Suppressor macrophage treated with lipopolysaccharide for 4 hours (primary cell): ENCODE data around the gene KCNIP1.
A peak's percentile ranks its signal among the peaks of the same experiment; 100 is the strongest.

ENCODE experiments used
- DNase-seq: peaks from one replicate; pipeline ENCODE4 v3.0.0-alpha.2; 2020

KCNIP1 gene

DNA sequence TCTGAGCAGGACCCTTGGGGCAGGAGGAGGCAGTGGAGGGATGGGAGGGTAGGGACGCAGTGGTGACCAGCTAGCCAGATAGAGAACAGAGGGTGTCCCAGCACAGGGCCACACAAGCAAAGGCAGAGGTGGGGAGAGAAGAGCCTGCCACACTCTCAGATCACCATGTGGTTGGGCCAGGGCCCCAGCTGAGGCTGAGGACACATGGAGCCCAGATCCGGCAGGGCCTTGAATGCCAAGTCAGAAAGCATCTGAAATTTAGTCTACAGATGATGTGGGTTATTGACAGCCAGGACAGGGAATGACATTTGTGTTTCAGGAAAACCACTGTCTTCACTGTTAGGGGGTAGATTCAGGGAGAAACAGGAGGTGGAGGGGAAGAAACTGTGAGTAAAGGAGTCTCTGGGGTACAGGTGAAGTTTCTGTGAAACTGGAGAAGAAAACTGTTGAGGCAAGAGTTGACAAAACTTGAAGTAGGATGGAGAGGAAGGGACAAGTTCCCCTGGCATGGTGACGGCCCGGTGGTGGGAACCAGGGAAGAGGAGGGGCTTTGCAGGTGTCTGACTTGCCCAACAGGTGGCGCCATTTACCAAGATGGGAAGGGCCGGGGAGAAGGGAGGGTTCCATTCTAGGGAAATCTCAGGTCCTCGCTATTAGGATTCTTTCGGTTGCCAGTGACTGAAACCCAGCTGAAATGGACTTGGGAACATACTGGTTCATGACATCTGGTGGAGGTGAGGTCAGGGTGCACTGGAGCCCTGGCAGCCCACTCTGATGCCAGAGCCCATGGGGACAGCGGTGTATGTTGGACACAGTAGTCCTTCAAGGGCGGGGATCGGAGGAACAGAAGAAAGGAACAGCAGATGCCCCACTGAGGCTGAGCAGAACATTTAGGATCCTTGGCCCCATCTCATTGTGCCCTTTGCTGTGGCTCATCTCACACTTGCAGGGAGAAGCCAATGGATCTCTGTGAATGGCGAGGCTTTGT, 100.1 kb downstream of the KCNIP1 start:
- DNase-seq = peak; percentile 76

DNA sequence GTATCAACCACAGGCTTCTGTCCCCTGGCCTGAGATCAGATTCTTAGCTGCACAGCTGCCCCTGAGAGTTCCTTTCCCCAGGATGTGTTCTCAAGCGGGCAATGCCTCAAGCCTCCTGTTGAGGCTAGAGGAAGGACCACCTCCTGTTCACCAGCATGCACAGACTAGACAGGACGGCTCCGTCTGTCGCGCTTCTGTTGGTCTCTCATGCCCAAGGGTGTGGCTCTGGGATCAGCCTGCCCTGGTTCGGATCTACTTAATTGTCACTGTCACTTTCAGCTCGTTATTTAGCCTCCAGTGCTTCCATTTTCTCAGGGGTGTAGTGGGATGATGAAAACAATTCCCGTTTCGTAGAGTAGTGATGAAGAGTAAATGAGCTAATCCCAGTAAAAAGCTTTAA, 103.1 kb downstream of the KCNIP1 start:
- no peak for DNase-seq

DNA sequence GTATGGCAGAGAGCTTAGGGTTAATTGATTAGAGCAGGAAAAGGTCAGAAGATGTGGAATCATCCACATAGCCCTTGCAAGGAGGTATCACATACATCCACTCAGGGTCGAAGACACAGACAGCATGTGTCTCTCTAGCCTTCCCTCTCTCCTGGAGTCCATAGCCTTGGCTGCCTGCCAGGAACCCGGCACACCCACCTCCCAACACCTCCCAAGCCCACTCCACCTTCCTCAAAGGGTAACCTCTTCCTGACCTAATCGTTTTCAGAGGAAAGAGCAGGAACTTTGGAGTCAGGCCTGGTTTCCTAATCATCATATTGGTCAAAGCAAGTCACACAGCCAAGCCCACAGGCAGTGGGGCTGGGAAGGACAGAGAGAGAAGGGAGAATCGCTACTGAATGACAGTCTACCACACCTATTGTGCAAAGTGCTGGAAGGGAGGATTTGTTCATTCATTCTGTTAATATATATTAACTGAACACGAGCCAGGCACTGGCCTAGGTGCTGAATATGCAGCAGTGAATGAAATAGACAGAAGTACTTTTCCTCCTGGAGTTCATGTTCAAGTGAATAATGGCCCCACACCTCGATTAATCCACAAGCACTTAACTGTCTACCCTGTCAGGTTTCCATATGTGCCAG, 107.8 kb downstream of the KCNIP1 start:
- DNase-seq = no peak

DNA sequence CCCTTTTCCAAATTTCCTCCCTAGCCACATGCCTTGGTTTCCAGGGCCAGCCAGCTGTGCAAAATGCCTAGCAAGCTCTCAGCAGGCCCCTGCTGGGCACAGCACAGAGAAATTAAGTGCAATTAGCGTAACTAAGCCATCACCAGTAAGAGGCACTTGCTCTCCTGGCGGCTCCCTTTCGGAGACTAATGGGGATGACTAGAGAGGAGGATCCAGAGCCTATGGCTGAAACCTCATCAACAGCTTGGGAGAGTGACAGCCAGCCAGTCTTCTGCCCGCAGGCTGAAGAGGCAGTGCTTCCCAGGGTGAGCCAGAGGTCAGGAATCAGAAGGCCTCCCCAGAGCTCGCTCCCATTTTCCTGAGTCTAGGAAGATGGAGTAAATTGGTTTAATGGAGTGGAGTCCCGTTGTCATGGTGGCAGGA, 108.4 kb downstream of the KCNIP1 start:
- no peak for DNase-seq

DNA sequence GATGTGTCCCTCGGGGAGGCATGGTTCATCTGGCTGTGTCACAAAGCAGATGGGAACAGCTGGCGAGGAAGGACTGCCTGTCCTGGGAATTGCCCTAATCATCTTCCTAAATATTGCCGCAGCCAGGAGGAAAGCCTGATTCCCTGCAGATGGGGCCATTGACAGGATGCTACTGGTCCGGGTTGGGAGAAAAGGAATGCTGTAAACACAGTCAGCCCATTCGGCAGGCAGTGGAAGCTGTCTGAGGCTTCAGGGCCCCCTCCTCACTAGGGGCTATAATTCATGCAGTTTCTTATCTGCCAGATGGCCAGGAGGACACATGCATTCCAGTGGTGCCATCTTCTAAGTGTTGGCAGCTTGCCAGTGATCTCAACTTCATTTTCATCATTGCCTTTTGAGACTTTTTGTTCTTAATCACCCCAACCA, 110.3 kb downstream of the KCNIP1 start:
- no peak for DNase-seq

DNA sequence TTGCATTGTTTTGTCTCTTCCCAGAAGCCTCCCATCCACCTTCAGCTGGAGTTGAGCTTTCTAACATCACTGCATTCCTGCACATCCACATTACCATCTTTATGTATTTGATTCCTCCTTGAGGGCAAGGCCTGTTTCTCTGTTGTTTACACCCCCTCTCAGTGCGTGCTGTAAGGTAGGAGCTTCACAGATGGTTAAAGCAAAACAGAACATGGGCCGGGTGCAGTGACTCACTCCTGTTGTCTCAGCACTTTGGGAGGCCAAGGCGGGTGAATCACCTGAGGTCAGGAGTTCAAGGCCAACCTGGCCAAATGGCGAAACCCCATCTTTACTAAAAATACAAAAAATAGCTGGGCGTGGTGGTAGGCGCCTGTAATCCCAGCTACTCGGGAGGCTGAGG, 110.9 kb downstream of the KCNIP1 start:
- DNase-seq = no peak

DNA sequence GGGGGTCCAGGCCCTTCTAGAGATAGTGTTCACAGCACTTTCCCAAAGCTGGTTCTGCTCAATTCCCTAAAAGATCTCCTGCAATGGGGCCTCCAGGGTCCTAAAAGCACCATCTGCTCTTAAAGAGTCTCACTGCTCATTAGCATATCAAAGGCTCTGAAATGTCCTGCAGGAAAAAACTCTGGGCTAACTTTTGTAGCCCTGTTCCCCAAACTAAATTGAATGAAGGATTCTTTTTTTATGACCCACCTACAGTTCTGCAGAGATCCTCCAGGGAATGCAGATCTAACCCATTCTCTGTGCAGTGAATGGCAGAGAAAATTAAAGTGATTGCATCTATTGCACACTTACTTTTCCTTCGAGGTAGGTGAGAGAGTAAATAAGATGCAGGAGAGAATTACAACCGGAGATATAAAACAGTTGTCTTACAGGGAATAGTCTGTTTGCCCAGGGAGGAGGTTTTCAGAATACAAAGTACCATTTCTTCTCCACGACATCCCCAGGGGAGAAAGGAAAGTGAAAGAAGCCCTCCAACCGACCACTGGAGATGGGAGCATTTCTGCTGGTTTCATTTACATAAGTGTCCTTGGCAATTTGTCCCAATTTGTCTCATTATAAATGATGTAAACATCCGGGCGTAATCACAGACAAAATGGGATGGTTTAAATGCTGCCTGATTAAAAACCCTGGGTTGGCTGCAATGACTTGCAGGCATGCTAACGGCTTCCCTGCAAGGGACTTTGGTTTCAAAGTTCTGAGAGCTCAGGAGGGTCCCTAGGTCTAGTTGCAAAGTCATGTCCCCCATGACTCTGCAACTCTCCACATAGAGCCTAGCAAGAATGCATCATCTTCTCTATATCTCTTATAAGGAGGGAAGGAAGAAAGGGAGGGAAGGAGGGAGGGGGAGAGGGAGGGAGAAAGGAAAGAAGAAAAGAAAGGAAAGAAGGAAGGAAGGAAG, 114.0 kb downstream of the KCNIP1 start:
- DNase-seq = peak; percentile 55

DNA sequence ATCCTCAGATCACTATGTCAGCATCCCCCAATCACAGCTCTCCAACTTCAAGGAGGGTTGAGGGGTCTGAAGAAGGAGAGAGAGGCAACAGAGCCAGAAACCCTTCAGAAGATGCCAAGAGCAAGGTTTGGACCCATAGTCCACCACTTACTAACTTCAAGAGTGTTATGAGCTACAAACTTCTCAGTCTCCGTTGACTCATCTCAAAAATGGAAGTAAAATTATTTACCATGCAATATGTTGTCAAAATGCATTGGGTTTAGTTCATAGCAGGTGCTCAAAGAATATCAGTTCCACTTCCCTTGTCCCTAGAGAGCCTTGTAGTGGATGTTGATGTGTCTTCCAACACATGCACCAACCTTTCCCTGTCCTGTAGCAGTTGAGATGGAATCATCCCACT, 116.0 kb downstream of the KCNIP1 start:
- DNase-seq = peak; percentile 33

DNA sequence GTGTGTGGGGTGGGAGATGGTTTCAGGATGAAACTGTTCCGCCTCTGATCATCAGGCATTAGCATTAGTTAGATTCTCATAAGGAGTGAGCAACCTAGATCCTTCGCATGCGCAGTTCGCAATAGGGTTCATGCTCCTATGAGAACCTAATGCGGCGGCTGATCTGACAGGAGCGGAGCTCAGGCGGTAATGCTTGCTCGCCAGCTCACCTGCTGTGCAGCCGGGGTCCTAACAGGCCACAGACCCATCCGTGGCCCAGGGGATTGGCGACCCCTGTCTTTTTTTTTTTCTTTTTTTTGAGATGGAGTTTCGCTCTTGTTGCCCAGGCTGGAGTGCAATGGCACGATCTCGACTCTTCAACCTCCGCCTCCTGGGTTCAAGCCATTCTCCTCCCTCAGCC, 119.1 kb downstream of the KCNIP1 start:
- no peak for DNase-seq

DNA sequence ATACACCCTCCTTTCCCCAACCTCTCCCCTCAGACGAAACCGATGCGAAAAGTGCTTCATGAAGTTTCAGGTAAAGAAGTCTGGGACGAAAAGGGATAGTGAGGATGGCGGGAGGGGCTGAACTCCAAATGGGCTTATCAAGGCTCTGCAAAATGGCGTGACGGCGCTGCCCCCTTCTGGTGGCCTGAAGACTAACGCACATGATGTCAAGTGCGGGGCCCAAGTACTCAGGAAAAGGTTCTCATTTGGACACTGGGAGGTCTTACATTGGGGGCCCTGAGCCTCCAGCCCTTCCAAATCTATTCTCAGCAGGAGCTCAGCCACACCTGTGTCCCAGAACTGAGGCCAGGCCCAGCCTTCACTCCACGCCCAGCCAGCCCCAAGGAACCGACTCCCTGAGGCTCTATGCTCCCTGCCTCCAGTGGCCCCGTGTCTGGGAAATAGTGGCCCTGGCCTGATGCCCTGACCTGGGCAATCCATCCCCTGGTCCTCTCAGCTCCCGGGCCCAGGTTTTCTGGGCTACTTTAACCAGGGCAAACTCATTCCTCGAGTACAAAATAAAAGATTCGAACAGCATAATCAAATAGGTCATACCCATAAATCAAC, 119.9 kb downstream of the KCNIP1 start:
- DNase-seq = peak; percentile 74

DNA sequence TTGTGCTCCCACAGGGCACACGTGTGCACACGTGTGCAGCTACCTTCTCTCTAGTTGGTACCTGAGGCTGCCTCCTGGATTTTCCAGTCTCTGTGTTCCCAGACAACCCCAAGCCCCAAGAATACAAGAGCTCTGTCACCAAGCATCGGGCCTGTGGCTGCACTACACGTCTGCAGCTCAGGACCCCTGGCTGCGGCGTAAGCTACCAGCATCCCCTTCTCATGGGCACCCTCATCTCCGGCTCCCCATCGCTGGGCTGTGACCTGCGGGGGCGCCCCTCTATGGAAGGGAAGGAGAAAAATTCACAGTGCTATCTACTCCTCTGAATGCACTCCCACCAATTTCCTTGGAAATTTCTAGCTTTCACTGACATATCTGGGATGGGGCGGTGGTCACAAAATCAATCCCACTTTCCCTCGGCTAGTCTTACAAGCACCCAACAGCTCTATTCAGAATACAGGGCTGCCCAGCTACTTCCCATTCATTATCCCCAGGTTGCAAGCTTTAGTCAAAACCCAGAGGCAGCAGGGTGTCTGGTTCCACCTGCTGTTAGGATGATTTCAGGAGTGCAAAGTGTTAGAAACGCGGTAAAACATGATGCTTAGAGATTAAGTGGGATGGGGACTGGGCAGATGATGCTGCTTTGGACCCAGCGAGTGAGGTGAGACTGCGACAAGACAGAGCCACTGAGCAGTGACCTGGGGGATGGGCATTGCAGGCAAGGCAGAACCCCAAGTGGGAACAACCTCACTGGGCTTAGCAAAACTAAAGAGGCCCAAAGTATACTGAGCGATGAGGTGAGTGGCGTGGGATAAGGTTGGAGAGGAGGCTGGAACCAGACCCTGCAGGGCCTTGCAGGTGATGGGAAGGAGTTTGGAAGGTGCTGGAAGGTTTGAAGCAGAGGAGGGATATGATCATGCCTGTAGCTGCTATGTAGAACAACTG, 121.7 kb downstream of the KCNIP1 start:
- no peak for DNase-seq

DNA sequence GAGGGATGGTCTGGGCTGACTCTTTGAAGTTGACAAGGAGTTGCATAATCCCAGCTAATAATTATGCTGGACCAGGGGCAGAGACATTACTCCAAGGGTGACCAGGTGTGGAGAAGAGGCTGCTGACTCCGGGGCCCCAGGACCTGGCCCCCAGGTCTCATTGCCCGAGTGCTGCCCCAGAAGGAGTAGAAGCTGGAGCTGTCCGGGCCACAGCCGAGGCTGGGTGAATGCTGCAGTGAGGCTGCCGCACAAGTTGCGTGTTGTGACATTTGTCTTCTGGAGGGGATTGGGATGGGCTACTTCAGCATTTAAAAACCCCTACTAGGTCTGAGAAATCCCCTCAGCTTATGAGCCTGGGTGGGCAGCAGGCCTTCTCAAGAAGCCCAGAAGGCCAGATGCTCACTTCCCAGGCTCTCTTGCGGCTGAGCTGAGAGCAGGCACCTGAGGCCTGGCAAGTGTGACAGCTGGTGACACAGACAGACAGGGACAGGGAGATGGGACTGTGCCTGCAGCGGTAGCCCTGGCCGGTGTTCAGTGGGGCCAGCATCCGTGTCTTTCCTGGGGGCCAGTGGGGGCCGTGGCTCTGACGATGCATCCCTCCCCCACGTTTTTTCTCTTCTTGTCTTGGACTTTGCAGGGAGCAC, 122.8 kb downstream of the KCNIP1 start:
- no peak for DNase-seq

DNA sequence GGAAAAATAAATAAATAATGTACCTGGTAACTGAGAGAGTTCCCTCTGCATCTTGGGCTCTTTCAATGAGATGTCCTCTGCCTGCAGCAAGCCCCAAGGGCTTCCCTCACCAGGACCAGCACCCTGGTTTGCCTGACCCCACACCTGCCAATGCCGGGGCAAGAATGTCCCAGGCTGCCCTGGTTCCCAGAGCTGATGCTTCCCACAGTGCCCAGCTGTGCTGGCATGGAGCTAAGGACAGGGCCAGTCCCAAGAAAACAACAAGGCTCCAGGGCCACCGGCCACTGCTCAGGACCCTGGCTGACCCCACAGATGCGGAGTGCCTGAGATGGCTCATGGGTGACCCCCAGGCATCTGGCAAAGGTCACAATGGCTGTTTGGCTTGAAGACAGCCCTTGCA, 123.5 kb downstream of the KCNIP1 start:
- DNase-seq = no peak

DNA sequence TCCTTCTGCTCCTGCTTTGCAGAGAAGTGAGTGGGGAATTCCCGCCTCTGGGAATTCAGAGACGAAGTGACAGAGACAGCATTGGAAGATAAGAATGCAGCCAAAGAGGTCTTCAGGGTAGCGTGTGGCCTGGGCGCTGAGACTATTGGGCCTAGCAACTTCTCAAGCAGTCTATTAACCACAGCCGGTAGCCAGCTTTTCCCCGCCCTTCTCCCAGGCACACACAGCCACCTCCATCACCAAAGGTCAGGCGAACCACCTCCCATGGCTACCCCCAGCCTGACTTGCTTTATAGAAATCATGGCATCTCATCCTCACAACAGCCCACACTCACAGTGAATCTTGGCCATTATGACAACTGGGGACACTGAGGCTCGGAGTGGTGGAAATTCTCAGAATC, 124.2 kb downstream of the KCNIP1 start:
- DNase-seq = no peak

DNA sequence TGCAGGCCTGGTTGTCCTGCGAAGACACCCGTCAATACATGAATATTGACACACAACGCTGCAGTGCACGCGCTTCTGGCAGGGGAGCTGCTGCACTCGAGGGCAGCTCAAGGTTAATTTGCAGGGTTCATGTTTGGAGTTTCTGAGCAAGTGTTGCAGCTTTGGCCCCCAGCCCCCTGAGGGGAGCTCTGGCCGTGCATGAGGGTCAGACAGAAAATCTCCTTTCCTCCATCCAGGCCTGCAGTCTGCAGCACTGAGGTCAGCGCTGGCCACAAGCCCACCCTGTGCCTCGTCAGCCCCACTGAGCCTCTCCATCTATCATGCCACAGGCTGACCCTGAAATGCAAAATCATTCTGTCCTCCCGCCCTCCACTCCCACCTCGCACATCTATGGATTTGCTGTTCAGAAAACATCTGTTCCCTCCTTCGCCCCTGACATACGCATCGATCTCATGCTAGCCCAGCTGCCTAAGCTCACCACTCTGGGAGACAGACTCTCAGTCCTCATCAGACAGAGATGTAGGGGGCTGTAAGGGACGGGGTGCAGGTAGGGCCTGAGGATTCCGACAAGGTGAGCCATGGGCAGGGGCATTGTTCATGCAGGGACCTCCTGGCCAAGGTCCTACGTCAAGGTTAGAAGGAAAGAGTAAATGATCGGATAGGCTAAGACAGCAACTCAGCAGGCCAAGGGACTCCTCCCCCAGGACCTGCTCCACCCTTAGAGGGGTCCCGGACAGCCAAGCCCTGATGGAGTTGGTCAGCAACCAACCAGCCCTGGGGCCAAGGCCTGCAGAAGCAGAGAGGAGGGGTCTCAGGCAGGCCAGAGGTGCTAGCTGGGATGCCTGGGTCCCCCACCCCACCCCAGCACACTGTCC, 125.1 kb downstream of the KCNIP1 start:
- DNase-seq = no peak

DNA sequence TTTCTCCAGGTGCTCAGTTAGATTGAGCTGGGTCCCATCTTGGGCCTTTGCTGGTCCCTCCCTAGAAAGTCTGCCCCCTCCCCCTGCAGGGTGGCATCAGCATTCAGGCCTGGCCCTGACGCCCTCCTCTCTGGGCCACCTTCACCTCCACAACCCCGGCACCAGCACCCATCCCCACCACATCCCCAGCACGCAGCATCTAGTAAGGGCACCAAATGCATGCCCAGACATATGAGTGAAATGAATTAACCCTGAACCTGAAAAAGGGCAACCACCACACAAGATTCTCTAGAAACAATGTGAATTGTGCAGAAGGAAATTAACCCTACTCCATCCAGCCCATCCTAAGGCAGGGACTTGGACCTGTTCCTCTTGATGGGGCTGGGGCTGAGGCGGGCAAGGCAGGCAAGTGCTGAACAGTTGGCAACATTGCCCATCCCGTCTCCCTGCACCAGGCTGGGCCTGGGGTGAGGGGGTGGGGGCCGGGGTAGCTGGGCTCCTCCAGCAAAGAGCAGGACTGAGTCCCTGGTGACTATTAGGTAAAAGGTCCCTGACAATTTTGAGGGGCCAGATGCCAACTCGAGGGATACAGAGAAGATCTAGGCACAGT, 125.9 kb downstream of the KCNIP1 start:
- DNase-seq = no peak

DNA sequence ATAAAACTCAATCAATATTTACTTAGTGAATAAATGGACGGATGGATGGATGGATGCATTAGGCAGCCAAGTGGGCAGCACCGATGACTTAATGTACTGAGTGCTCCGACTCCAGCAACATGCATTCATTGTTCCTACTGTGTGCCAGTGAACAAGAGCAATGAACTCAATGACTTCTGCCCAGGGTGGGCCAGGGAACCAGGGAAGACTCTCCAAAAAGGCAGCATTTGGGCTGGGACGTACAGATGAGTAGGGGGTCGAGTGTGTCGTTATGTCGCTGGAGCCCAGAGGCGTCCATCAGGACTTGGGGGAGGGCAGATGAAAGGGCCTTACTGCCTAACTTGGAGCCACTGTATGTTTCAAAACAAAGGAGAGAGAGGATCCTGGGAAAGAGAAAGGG, 126.4 kb downstream of the KCNIP1 start:
- no peak for DNase-seq

DNA sequence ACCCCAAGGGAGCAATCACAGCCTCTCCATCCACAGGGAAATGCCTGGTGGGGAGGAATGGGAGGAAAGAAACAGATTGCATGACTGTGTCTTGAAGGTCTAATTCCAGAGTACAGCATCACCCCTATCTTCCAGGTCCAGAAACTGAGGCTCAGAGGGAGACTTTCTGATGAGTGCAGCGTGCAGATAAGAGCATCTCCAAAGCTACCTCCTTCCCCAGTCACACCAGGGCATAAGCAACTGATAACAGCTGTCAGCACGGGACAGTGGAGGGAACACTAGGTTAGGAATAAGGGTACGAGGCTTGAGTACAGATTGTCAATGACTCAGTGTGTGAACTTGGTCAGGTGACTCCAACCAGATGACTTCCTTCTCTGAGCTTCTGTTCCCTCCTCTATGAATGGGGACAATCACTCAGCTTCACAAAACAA, 126.9 kb downstream of the KCNIP1 start:
- peak; percentile 63 for DNase-seq

DNA sequence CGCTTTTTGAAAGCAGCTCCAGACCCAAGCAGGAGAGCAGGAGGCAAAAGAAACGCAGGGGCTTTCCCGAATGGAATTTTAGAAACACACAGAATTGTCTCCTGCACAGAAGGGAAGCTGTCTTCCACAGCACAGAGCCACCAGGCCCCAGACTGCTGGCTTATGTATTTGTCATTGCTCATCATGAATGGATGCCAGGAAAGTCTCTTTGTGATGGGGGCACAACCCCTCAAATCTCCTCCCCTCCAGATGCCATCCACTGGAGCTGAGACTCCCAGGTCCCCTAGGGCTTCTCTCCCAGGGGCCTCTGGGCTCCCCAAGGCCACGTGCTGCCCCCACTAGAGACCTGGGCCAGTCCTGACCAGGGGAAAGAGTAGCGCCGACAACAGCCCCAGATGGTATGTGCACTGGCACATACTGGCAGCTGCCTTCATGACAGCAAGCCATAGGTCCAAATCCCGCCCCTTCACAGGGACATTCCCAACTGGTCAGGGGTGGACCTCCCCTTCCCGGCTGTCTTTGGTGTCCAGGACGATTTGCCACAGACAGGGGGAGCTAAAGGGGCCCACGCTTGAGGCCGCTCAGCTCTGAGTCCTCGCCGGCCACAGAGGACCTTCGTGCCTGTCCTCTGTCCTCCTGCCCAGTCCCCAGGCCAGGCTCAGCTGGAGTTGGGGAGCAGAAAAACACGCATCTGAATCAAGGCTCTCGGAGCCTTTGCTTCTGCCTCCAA, 127.8 kb downstream of the KCNIP1 start:
- DNase-seq = no peak
